Measurements from ENCODE around the gene TRABD2B. TPM values are rescaled to one million over a fixed set of nuclear protein-coding genes. Genes with fewer than 3 reads are reported as not detected.

Gene TRABD2B
- total RNA-seq, 1 experiment from 2014 or later: 0.36 TPM

GRCh38 chr1:47772281-47772680, 224.9 kb downstream of the TRABD2B start:
- Histone ChIP-seq H3K36me3 (ENCODE audit: control insufficient read depth, insufficient read depth, low read length) (no peaks in the 10 kb centered on the region), H3K27me3 (replicated peaks; ENCODE audit: control insufficient read depth, insufficient read depth, low read length) (no peaks in the 10 kb centered on the region), H3K9me3 (no peaks in the 10 kb centered on the region), H3K4me3 (ENCODE audit: low read depth, low read length) (no peak overlapping the region), H3K4me1 (no peaks in the 10 kb centered on the region)
- H3K27ac Mint-ChIP-seq (ENCODE audit: unreplicated experiment): no peak overlapping the region
- no peaks in the 10 kb centered on the region for H3K4me1 Mint-ChIP-seq (ENCODE audit: low read depth, unreplicated experiment)
- intact Hi-C loops (cut with micrococcal nuclease; ENCODE audit: unreplicated experiment): no loop called here
- peaks cover 3% of the 10 kb centered on the region for H3K27me3 Mint-ChIP-seq (ENCODE audit: insufficient read depth, unreplicated experiment)
- DNase-seq: no peak
- POLR2A ChIA-PET: no interaction called here
- no peak for TF ChIP-seq CTCF (IDR thresholded peaks at IDR 0.05; ENCODE audit: insufficient read depth in 1 of 2, low read depth in 1 of 2, low read length in 1 of 2, severe bottlenecking in 1 of 2, unreplicated experiment in 1 of 2)
- BruUV-seq (replicated peaks): no TSS peak
- H3K36me3 Mint-ChIP-seq (ENCODE audit: insufficient read depth, unreplicated experiment): no peaks in the 10 kb centered on the region
- no peaks in the 10 kb centered on the region for H3K9me3 Mint-ChIP-seq (ENCODE audit: unreplicated experiment)
- CTCF ChIA-PET: no interaction called here
- no peak overlapping the region for H3K4me3 Mint-ChIP-seq (ENCODE audit: unreplicated experiment)

DNA sequence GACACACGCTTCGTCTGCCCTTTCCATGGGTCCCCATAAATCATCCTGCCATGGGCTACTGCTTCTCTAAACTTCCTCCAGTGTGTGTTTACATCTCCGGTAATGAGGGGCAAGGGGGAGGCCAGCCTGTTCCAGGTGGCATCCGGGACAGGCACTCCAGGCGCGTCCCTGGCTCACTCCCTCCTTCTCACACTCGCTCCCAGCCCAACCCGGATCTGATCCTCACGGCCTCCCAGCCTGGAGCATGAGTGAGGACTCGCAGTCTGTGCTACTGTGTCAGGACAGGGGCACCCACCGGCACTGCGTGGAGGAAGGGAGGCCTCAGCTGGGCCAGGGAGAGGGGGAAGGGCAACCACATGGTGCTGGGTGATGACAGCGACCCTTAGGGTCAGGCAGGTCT, 225.4 kb downstream of the TRABD2B start:
- no peak for TF ChIP-seq CTCF (IDR thresholded peaks at IDR 0.05; ENCODE audit: insufficient read depth in 1 of 2, low read depth in 1 of 2, low read length in 1 of 2, severe bottlenecking in 1 of 2, unreplicated experiment in 1 of 2)
- H3K36me3 Mint-ChIP-seq (ENCODE audit: insufficient read depth, unreplicated experiment): no peaks in the 10 kb centered on the region
- Histone ChIP-seq H3K4me1 (no peaks in the 10 kb centered on the region), H3K27me3 (replicated peaks; ENCODE audit: control insufficient read depth, insufficient read depth, low read length) (no peaks in the 10 kb centered on the region), H3K9me3 (no peaks in the 10 kb centered on the region), H3K36me3 (ENCODE audit: control insufficient read depth, insufficient read depth, low read length) (no peaks in the 10 kb centered on the region), H3K4me3 (ENCODE audit: low read depth, low read length) (no peak overlapping the region)
- intact Hi-C loops (cut with micrococcal nuclease; ENCODE audit: unreplicated experiment): no loop called here
- no peaks in the 10 kb centered on the region for H3K9me3 Mint-ChIP-seq (ENCODE audit: unreplicated experiment)
- H3K27me3 Mint-ChIP-seq (ENCODE audit: insufficient read depth, unreplicated experiment): peaks cover 3% of the 10 kb centered on the region
- H3K27ac Mint-ChIP-seq (ENCODE audit: unreplicated experiment): no peak overlapping the region
- no peak for DNase-seq
- no peaks in the 10 kb centered on the region for H3K4me1 Mint-ChIP-seq (ENCODE audit: low read depth, unreplicated experiment)
- BruUV-seq (replicated peaks): no TSS peak
- CTCF ChIA-PET: no interaction called here
- H3K4me3 Mint-ChIP-seq (ENCODE audit: unreplicated experiment): no peak overlapping the region
- POLR2A ChIA-PET: no interaction called here

DNA sequence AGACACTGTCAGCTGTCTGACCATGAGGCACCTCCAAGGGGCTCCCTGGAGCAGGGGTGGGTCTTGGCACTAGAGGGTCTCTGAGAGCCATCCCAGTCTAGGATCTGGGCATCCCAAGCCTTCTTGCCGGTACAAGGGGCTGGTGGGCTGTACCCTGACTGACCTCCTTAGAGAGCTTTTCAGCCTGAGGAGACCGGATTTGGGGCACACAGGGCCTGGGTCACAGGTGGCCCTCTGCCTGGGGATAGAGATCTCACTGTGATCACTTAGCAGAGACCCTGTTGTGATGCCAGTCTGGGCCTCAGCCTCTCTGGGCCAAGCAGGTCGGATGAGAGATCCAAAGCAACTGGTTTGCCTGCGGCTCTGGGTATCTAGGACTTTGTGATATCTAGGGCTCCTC, 227.2 kb downstream of the TRABD2B start:
- Histone ChIP-seq H3K36me3 (ENCODE audit: control insufficient read depth, insufficient read depth, low read length) (no peaks in the 10 kb centered on the region), H3K4me1 (no peaks in the 10 kb centered on the region), H3K9me3 (no peaks in the 10 kb centered on the region), H3K4me3 (ENCODE audit: low read depth, low read length) (no peak overlapping the region), H3K27me3 (replicated peaks; ENCODE audit: control insufficient read depth, insufficient read depth, low read length) (no peaks in the 10 kb centered on the region)
- intact Hi-C loops (cut with micrococcal nuclease; ENCODE audit: unreplicated experiment): no loop called here
- POLR2A ChIA-PET: no interaction called here
- Mint-ChIP-seq H3K9me3 (ENCODE audit: unreplicated experiment) (no peaks in the 10 kb centered on the region), H3K36me3 (ENCODE audit: insufficient read depth, unreplicated experiment) (no peaks in the 10 kb centered on the region), H3K27me3 (ENCODE audit: insufficient read depth, unreplicated experiment) (no peaks in the 10 kb centered on the region), H3K4me1 (ENCODE audit: low read depth, unreplicated experiment) (no peaks in the 10 kb centered on the region), H3K4me3 (ENCODE audit: unreplicated experiment) (no peak overlapping the region), H3K27ac (ENCODE audit: unreplicated experiment) (no peak overlapping the region)
- DNase-seq: no peak
- TF ChIP-seq CTCF (IDR thresholded peaks at IDR 0.05; ENCODE audit: insufficient read depth in 1 of 2, low read depth in 1 of 2, low read length in 1 of 2, severe bottlenecking in 1 of 2, unreplicated experiment in 1 of 2): no peak
- BruUV-seq (replicated peaks): no TSS peak
- CTCF ChIA-PET: no interaction called here
